ENCODE results near the gene CALN1. TPM values are rescaled to one million over a fixed set of nuclear protein-coding genes. Genes with fewer than 3 reads are reported as not detected.
"Not testable (repeated sequence)": the region's sequence is repeated elsewhere in the genome, so short reads cannot be mapped to it uniquely, and the experiment has no call there.

The CALN1 gene
- total RNA-seq, 1 donor from 2014 or later = not detected

DNA sequence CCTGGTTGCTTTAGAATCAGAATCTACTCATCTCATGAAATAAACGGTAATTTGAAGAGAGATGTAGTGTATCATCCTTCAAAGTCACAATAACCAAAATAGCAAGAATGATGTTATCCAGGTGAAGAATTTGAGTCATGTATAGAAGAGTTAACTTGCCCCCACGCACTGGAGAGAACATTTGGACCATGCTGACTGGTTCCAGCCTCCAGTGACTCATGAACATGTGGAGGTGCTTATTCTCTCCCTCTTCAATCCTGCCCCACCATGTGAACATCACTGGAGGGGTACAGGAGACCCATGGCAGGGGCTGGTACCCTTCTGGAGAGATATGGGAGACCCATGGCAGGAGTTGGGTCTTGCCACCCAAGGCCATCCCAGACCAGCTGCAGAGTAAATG, 427.8 kb downstream of the CALN1 start:
- no peaks in the 10 kb centered on the region for H3K4me1 Mint-ChIP-seq (ENCODE audit: low read depth)

GRCh38 chr7:71982851-71983250, 429.3 kb downstream of the CALN1 start:
- H3K27ac Mint-ChIP-seq = no peak overlapping the region
- H3K27me3 Mint-ChIP-seq (ENCODE audit: low read depth) = no peaks in the 10 kb centered on the region
- DNase-seq (ENCODE audit: low spot score) = no peak
- intact Hi-C loops (cut with micrococcal nuclease) = no loop called here
- H3K4me3 Mint-ChIP-seq (ENCODE audit: low read depth) = no peak overlapping the region
- no peaks in the 10 kb centered on the region for H3K36me3 Mint-ChIP-seq (ENCODE audit: low read depth)
- no peaks in the 10 kb centered on the region for H3K4me1 Mint-ChIP-seq (ENCODE audit: low read depth)
- H3K9me3 Mint-ChIP-seq = peaks cover 16% of the 10 kb centered on the region

More for the DNA sequence above, 427.8 kb downstream of the CALN1 start:
- no peaks in the 10 kb centered on the region for H3K27me3 Mint-ChIP-seq (ENCODE audit: low read depth)
- DNase-seq (ENCODE audit: low spot score) = no peak
- intact Hi-C loops (cut with micrococcal nuclease) = no loop called here
- H3K9me3 Mint-ChIP-seq = peaks cover 17% of the 10 kb centered on the region
- H3K27ac Mint-ChIP-seq = no peak overlapping the region
- no peaks in the 10 kb centered on the region for H3K36me3 Mint-ChIP-seq (ENCODE audit: low read depth)
- no peak overlapping the region for H3K4me3 Mint-ChIP-seq (ENCODE audit: low read depth)

GRCh38 chr7:71976645-71977044, 435.5 kb downstream of the CALN1 start:
- intact Hi-C loops (cut with micrococcal nuclease) = no loop called here
- Mint-ChIP-seq H3K4me3 (ENCODE audit: low read depth) (no peak overlapping the region), H3K27ac (no peak overlapping the region), H3K36me3 (ENCODE audit: low read depth) (no peaks in the 10 kb centered on the region), H3K27me3 (ENCODE audit: low read depth) (no peaks in the 10 kb centered on the region), H3K4me1 (ENCODE audit: low read depth) (no peaks in the 10 kb centered on the region), H3K9me3 (peaks cover 17% of the 10 kb centered on the region)
- no peak for DNase-seq (ENCODE audit: low spot score)

GRCh38 chr7:71974611-71975010, 437.5 kb downstream of the CALN1 start:
- no peaks in the 10 kb centered on the region for H3K36me3 Mint-ChIP-seq (ENCODE audit: low read depth)
- H3K4me1 Mint-ChIP-seq (ENCODE audit: low read depth) = no peaks in the 10 kb centered on the region
- intact Hi-C loops (cut with micrococcal nuclease) = no loop called here
- no peak overlapping the region for H3K4me3 Mint-ChIP-seq (ENCODE audit: low read depth)
- no peak for DNase-seq (ENCODE audit: low spot score)
- no peaks in the 10 kb centered on the region for H3K27me3 Mint-ChIP-seq (ENCODE audit: low read depth)
- no peak overlapping the region for H3K27ac Mint-ChIP-seq
- H3K9me3 Mint-ChIP-seq = peaks cover 21% of the 10 kb centered on the region

DNA sequence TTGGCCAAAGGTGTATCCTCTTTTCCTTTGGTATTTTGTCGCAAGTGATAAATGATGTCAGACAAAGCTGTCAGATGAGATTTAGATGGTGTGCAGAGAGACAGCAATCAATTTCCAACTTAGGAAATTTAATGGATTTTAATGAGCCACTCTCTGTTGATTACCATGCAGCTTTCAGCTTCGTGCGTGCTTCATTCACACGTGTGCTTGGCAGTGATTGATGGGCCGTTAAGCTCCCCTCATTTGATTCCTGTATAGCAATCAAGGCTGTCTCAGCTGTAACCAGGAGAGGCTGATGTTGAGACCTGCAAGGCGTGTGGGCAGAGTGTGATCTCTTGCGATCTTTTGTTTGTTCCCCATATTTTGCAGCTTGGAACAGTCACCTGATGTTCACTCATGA, 439.6 kb downstream of the CALN1 start:
- intact Hi-C loops (cut with micrococcal nuclease) = no loop called here
- Mint-ChIP-seq H3K36me3 (ENCODE audit: low read depth) (no peaks in the 10 kb centered on the region), H3K4me3 (ENCODE audit: low read depth) (no peak overlapping the region), H3K27ac (no peak overlapping the region), H3K9me3 (peaks cover 15% of the 10 kb centered on the region), H3K4me1 (ENCODE audit: low read depth) (no peaks in the 10 kb centered on the region), H3K27me3 (ENCODE audit: low read depth) (no peaks in the 10 kb centered on the region)
- DNase-seq (ENCODE audit: low spot score) = no peak

DNA sequence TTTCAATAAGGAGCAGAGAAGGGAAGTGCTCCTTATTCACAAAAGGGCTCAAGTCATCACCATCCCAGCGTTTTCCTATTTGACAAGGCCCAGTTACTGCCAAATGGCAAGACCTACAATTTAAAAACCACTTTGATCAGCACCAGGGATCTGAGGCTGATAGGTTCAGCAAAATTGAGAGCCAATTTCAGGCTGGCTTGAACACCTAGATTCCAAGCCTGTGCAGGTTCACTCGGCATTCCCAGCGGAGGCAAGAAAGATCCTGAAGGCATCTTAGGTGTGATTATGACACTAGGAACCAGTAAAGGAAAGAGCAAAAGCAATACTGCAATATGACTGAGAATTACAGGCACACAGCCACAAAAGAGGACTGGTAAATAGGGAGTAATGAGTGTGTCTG, 441.4 kb downstream of the CALN1 start:
- Mint-ChIP-seq H3K4me3 (ENCODE audit: low read depth) (no peak overlapping the region), H3K9me3 (peaks cover 8% of the 10 kb centered on the region), H3K36me3 (ENCODE audit: low read depth) (no peaks in the 10 kb centered on the region), H3K4me1 (ENCODE audit: low read depth) (no peaks in the 10 kb centered on the region), H3K27me3 (ENCODE audit: low read depth) (no peaks in the 10 kb centered on the region), H3K27ac (no peak overlapping the region)
- DNase-seq (ENCODE audit: low spot score) = no peak
- intact Hi-C loops (cut with micrococcal nuclease) = no loop called here

GRCh38 chr7:71962636-71963035, 449.5 kb downstream of the CALN1 start:
- DNase-seq (ENCODE audit: low spot score) = no peak
- H3K4me1 Mint-ChIP-seq (ENCODE audit: low read depth) = no peaks in the 10 kb centered on the region
- H3K27me3 Mint-ChIP-seq (ENCODE audit: low read depth) = no peaks in the 10 kb centered on the region
- peaks cover 40% of the 10 kb centered on the region for H3K9me3 Mint-ChIP-seq
- no peak overlapping the region for H3K27ac Mint-ChIP-seq
- intact Hi-C loops (cut with micrococcal nuclease) = no loop called here
- no peaks in the 10 kb centered on the region for H3K36me3 Mint-ChIP-seq (ENCODE audit: low read depth)
- no peak overlapping the region for H3K4me3 Mint-ChIP-seq (ENCODE audit: low read depth)

DNA sequence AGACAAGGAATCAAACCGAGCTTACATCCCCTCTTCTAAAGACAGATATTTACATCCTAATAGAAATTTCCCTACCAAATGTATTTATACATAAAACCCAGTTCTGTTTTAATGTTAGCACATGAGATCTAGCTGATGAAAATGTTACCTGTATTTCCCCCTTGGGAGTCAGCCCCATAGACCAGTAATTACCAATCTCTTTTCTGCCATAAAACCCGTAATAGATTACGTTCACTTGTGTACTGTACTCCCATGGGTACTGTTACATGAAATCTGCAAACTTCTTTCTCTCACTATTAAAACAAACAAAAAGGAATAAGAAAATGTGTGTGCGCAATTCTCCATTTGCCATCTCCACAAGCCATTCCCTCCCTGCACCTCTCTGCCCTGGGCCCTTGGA, 450.9 kb downstream of the CALN1 start:
- DNase-seq (ENCODE audit: low spot score) = no peak
- intact Hi-C loops (cut with micrococcal nuclease) = no loop called here
- Mint-ChIP-seq H3K4me1 (ENCODE audit: low read depth) (no peaks in the 10 kb centered on the region), H3K27ac (no peak overlapping the region), H3K36me3 (ENCODE audit: low read depth) (no peaks in the 10 kb centered on the region), H3K27me3 (ENCODE audit: low read depth) (no peaks in the 10 kb centered on the region), H3K4me3 (ENCODE audit: low read depth) (no peak overlapping the region), H3K9me3 (peaks cover 44% of the 10 kb centered on the region)

DNA sequence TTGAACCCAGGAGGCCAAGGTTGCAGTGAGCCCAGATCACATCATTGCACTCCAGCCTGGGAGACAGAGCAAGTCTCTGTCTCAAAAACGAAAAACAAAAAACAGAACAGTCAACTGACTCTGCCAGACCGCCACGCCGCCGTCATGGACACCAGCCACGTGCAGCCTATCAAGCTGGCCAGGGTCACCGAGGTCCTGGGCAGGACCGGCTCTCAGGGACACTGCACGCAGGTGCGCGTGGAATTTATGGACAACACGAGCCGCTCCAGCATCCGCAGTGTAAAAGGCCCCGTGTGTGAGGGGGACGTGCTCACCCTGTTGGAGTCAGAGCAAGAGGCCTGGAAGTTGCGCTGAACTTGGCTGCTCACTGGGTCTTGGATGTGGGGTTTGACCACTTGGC, 470.0 kb downstream of the CALN1 start:
- H3K4me1 Mint-ChIP-seq (ENCODE audit: low read depth) = no peaks in the 10 kb centered on the region
- H3K4me3 Mint-ChIP-seq (ENCODE audit: low read depth) = no peak overlapping the region
- peaks cover 26% of the 10 kb centered on the region for H3K9me3 Mint-ChIP-seq
- no peaks in the 10 kb centered on the region for H3K27me3 Mint-ChIP-seq (ENCODE audit: low read depth)
- intact Hi-C loops (cut with micrococcal nuclease) = no loop called here
- no peaks in the 10 kb centered on the region for H3K36me3 Mint-ChIP-seq (ENCODE audit: low read depth)
- no peak for DNase-seq (ENCODE audit: low spot score)
- H3K27ac Mint-ChIP-seq = no peak overlapping the region

GRCh38 chr7:71937840-71938371, 474.2 kb downstream of the CALN1 start:
- Mint-ChIP-seq H3K4me1 (ENCODE audit: low read depth) (no peaks in the 10 kb centered on the region), H3K9me3 (peaks cover 48% of the 10 kb centered on the region), H3K27me3 (ENCODE audit: low read depth) (no peaks in the 10 kb centered on the region), H3K27ac (no peak overlapping the region), H3K4me3 (ENCODE audit: low read depth) (no peak overlapping the region), H3K36me3 (ENCODE audit: low read depth) (no peaks in the 10 kb centered on the region)
- intact Hi-C loops (cut with micrococcal nuclease) = no loop called here
- DNase-seq (ENCODE audit: low spot score) = no peak

- H3K4me1 Mint-ChIP-seq (ENCODE audit: low read depth) = no peaks in the 10 kb centered on the region
- intact Hi-C loops (cut with micrococcal nuclease) = no loop called here
- H3K27ac Mint-ChIP-seq = no peak overlapping the region
- peaks cover 44% of the 10 kb centered on the region for H3K9me3 Mint-ChIP-seq
- H3K4me3 Mint-ChIP-seq (ENCODE audit: low read depth) = no peak overlapping the region
- no peaks in the 10 kb centered on the region for H3K27me3 Mint-ChIP-seq (ENCODE audit: low read depth)
- DNase-seq (ENCODE audit: low spot score) = no peak
- no peaks in the 10 kb centered on the region for H3K36me3 Mint-ChIP-seq (ENCODE audit: low read depth)
Observed at GRCh38 chr7:71935674-71936073, 476.5 kb downstream of the CALN1 start.

DNA sequence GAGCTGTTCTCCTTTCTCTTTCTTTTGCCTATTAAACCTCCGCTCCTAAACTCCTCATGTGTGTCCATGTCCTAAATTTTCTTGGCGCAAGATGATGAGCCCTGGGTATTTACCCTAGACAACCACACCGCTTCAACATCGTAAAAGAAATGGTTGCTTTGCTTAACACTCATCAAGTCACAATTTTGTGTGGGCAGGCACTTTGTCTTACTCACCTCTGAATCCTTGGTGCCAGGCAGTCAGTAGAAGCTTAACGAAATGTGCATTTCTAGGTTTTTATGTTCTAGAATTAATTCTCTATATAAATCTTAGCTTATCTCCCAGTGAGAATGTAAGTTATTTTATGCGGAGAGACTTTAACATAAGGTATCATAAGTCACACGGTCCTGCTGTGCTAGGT, 478.7 kb downstream of the CALN1 start:
- Mint-ChIP-seq H3K36me3 (ENCODE audit: low read depth) (no peaks in the 10 kb centered on the region), H3K4me1 (ENCODE audit: low read depth) (no peaks in the 10 kb centered on the region), H3K27ac (no peak overlapping the region), H3K4me3 (ENCODE audit: low read depth) (no peak overlapping the region), H3K27me3 (ENCODE audit: low read depth) (no peaks in the 10 kb centered on the region), H3K9me3 (peaks cover 54% of the 10 kb centered on the region)
- no peak for DNase-seq (ENCODE audit: low spot score)
- intact Hi-C loops (cut with micrococcal nuclease) = no loop called here

DNA sequence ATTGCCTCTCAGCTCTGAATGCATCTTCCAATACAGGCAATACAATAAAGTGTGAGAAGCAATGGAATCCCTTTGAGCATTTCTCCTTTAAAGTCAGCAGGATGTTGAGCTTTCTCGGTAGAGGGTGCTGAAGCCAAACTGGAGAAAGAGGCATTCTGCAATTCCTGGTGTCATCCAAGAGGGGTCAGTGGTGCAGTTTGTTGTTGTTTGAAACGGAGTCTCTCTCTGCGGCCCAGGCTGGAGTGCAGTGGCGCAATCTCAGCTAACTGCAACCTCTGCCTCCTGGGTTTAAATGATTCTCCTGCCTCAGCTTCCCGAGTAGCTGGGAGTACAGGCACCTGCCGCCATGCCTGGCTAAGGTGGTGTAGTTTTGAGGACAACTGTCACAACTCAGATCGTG, 486.5 kb downstream of the CALN1 start:
- H3K4me1 Mint-ChIP-seq (ENCODE audit: low read depth) = no peaks in the 10 kb centered on the region
- H3K36me3 Mint-ChIP-seq (ENCODE audit: low read depth) = no peaks in the 10 kb centered on the region

GRCh38 chr7:71914204-71914603, 497.9 kb downstream of the CALN1 start:
- H3K4me1 Mint-ChIP-seq (ENCODE audit: low read depth); intact Hi-C loops (cut with micrococcal nuclease); H3K4me3 Mint-ChIP-seq (ENCODE audit: low read depth); H3K27me3 Mint-ChIP-seq (ENCODE audit: low read depth); H3K27ac Mint-ChIP-seq; H3K36me3 Mint-ChIP-seq (ENCODE audit: low read depth); DNase-seq (ENCODE audit: low spot score): not testable (repeated sequence)
- peaks cover 44% of the 10 kb centered on the region for H3K9me3 Mint-ChIP-seq

More for the DNA sequence above, 486.5 kb downstream of the CALN1 start:
- H3K4me3 Mint-ChIP-seq (ENCODE audit: low read depth) = no peak overlapping the region
- H3K27me3 Mint-ChIP-seq (ENCODE audit: low read depth) = no peaks in the 10 kb centered on the region
- H3K9me3 Mint-ChIP-seq = peaks cover 56% of the 10 kb centered on the region
- H3K27ac Mint-ChIP-seq = no peak overlapping the region
- DNase-seq (ENCODE audit: low spot score) = no peak
- intact Hi-C loops (cut with micrococcal nuclease) = no loop called here

All from activated T-helper 2 cell treated with anti-CD3 and anti-CD28 coated beads, Interferon-gamma antibody, Interleukin-2, Interleukin-4, amounts not matched to agents 10 μg/mL and 5 μg/mL and 100 μg/mL, durations not matched to agents 14 hours and 24 hours and 36 hours (primary cell).